MM.1S (cell line): ENCODE results near the gene PHLDB1.

ENCODE experiments used
- DNase-seq: peaks from one replicate; pipeline ENCODE4 v3.0.0-alpha.2; 2015
- H2AFZ ChIP-seq: fragments of 300-600 bp; sonication (generic); 2 replicates; pipeline ENCODE4 v1.6.0; 2016; ENCODE audit warnings: antibody characterized with exemption, low read length
- H3F3A ChIP-seq: fragments of 300-600 bp; sonication (generic); 2 replicates; pipeline ENCODE4 v1.6.1; 2016; ENCODE audit warnings: mild to moderate bottlenecking, antibody characterized with exemption, low read length, moderate library complexity, mixed read lengths; ENCODE audit not compliant: insufficient read depth
- H3K27ac ChIP-seq: fragments of 300-600 bp; sonication (generic); 2 replicates; pipeline ENCODE4 v1.5.1; 2016; ENCODE audit warnings: mild to moderate bottlenecking, low read length
- H3K27me3 ChIP-seq: fragments of 300-600 bp; sonication (generic); replicated peaks from 2 replicates; pipeline ENCODE4 v1.6.0; 2016; ENCODE audit warnings: low read length; ENCODE audit not compliant: insufficient read depth
- H3K36me3 ChIP-seq: fragments of 300-600 bp; sonication (generic); replicated peaks from 2 replicates; pipeline ENCODE4 v1.6.1; 2016; ENCODE audit warnings: mild to moderate bottlenecking, low read length, mixed read lengths; ENCODE audit not compliant: insufficient read depth
- H3K4me1 ChIP-seq: fragments of 300-600 bp; sonication (generic); 2 replicates; pipeline ENCODE4 v1.6.1; 2016; ENCODE audit warnings: low read length, mixed read lengths
- H3K4me2 ChIP-seq: fragments of 300-600 bp; sonication (generic); 2 replicates; pipeline ENCODE4 v1.6.0; 2016; ENCODE audit warnings: low read depth, low read length
- H3K4me3 ChIP-seq: fragments of 300-600 bp; sonication (generic); 2 replicates; pipeline ENCODE4 v1.5.1; 2016; ENCODE audit warnings: low read length, mixed read lengths
- H3K79me2 ChIP-seq: fragments of 300-600 bp; sonication (generic); 2 replicates; pipeline ENCODE4 v1.6.1; 2016; ENCODE audit warnings: mixed run types, low read length, mixed read lengths
- H3K9ac ChIP-seq: fragments of 300-600 bp; sonication (generic); 2 replicates; pipeline ENCODE4 v1.6.1; 2016; ENCODE audit warnings: low read length, mixed read lengths
- H3K9me2 ChIP-seq: fragments of 300-600 bp; sonication (generic); replicated peaks from 2 replicates; pipeline ENCODE4 v1.6.1; 2016; ENCODE audit warnings: mild to moderate bottlenecking, low read length, mixed read lengths; ENCODE audit not compliant: insufficient read depth
- H3K9me3 ChIP-seq: fragments of 300-600 bp; sonication (generic); replicated peaks from 2 replicates; pipeline ENCODE4 v1.6.1; 2016; ENCODE audit warnings: mild to moderate bottlenecking, low read length, mixed read lengths; ENCODE audit not compliant: insufficient read depth
- H4K20me1 ChIP-seq: fragments of 300-600 bp; sonication (generic); 2 replicates; pipeline ENCODE4 v1.6.1; 2016; ENCODE audit warnings: mild to moderate bottlenecking, low read length, moderate library complexity, mixed read lengths; ENCODE audit not compliant: insufficient read depth
- EZH2 ChIP-seq: fragments of 300-600 bp; sonication (generic); optimal IDR thresholded peaks from 2 replicates; pipeline ENCODE3; 2017; ENCODE audit warnings: low read depth, mild to moderate bottlenecking, antibody characterized with exemption, low read length, mixed read lengths
- EZH2phosphoT487 ChIP-seq: fragments of 300-600 bp; sonication (generic); IDR thresholded peaks from 2 replicates; pipeline ENCODE4 v1.6.1; 2018; ENCODE audit warnings: antibody characterized with exemption, low read length
- TF ChIP-seq, protein P1 (sequence below): fragments of 300-600 bp; sonication (generic); IDR thresholded peaks from 2 replicates; pipeline ENCODE4 v1.5.1; 2016; ENCODE audit warnings: antibody characterized with exemption, low read length, mixed read lengths

Gene PHLDB1

GRCh38 chr11:118635642-118636041 is 28.2 kb downstream of the PHLDB1 start:
- Histone ChIP-seq H3F3A (no peaks in the 10 kb centered on the region), H3K9ac (no peak overlapping the region), H3K79me2 (no peaks in the 10 kb centered on the region), H3K27ac (no peak overlapping the region), H3K36me3 (no peaks in the 10 kb centered on the region), H3K9me2 (no peaks in the 10 kb centered on the region), H3K4me3 (no peak overlapping the region), H3K9me3 (no peaks in the 10 kb centered on the region), H3K4me2 (no peak overlapping the region), H2AFZ (no peak overlapping the region), H3K27me3 (peaks cover 20% of the 10 kb centered on the region; the same call in 1 of the 2 replicates), H3K4me1 (no peaks in the 10 kb centered on the region), H4K20me1 (no peaks in the 10 kb centered on the region)
- no peak for DNase-seq
- TF ChIP-seq EZH2phosphoT487 (no peak), EZH2 (no peak)
- TF ChIP-seq, protein P1, sequence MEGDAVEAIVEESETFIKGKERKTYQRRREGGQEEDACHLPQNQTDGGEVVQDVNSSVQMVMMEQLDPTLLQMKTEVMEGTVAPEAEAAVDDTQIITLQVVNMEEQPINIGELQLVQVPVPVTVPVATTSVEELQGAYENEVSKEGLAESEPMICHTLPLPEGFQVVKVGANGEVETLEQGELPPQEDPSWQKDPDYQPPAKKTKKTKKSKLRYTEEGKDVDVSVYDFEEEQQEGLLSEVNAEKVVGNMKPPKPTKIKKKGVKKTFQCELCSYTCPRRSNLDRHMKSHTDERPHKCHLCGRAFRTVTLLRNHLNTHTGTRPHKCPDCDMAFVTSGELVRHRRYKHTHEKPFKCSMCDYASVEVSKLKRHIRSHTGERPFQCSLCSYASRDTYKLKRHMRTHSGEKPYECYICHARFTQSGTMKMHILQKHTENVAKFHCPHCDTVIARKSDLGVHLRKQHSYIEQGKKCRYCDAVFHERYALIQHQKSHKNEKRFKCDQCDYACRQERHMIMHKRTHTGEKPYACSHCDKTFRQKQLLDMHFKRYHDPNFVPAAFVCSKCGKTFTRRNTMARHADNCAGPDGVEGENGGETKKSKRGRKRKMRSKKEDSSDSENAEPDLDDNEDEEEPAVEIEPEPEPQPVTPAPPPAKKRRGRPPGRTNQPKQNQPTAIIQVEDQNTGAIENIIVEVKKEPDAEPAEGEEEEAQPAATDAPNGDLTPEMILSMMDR = no peak

GRCh38 chr11:118636569-118637290 is 29.3 kb downstream of the PHLDB1 start:
- H4K20me1 ChIP-seq = no peaks in the 10 kb centered on the region
- H3K9me3 ChIP-seq = no peaks in the 10 kb centered on the region
- TF ChIP-seq EZH2 = no peak
- no peak for TF ChIP-seq EZH2phosphoT487
- TF ChIP-seq, protein P1 = no peak
- peaks cover 15% of the 10 kb centered on the region; the same call in 1 of the 2 replicates for H3K27me3 ChIP-seq
- no peak overlapping the region for H3K4me2 ChIP-seq
- no peaks in the 10 kb centered on the region for H3K79me2 ChIP-seq
- H3K27ac ChIP-seq = no peak overlapping the region
- H3K9me2 ChIP-seq = no peaks in the 10 kb centered on the region
- H3K9ac ChIP-seq = no peak overlapping the region
- H3K4me3 ChIP-seq = no peak overlapping the region
- H3F3A ChIP-seq = no peaks in the 10 kb centered on the region
- DNase-seq = no peak
- H3K4me1 ChIP-seq = peaks cover 5% of the 10 kb centered on the region; the same call in 1 of the 2 replicates
- no peak overlapping the region for H2AFZ ChIP-seq
- H3K36me3 ChIP-seq = no peaks in the 10 kb centered on the region

DNA sequence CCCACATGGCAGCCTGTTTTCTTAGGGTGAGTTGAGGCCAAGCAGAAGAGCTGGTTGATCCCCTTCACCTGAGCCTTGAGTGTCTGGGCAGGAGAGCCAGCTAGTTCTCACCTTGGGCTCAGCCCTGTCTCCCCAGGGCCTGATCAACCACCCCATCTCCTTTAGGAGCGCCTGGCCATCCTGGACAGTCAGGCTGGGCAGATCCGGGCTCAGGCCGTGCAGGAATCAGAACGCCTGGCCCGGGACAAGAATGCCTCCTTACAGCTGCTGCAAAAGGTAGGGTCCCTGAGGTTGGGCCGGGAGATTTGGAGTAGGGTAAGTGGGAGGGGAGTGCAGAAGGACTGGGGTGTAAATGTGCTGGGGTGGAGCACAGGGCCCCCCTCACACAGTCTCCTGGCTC is 31.3 kb downstream of the PHLDB1 start:
- no peaks in the 10 kb centered on the region for H3K36me3 ChIP-seq
- no peaks in the 10 kb centered on the region for H3K9me3 ChIP-seq
- TF ChIP-seq, protein P1 = no peak
- TF ChIP-seq EZH2 (no peak), EZH2phosphoT487 (no peak)
- H2AFZ ChIP-seq = no peak overlapping the region
- peaks cover 14% of the 10 kb centered on the region for H3K4me1 ChIP-seq
- no peak overlapping the region for H3K9ac ChIP-seq
- H3K27ac ChIP-seq = no peak overlapping the region
- H3F3A ChIP-seq = no peaks in the 10 kb centered on the region
- no peaks in the 10 kb centered on the region for H3K9me2 ChIP-seq
- DNase-seq = no peak
- H3K4me3 ChIP-seq = no peak overlapping the region
- no peaks in the 10 kb centered on the region for H4K20me1 ChIP-seq
- no peaks in the 10 kb centered on the region for H3K79me2 ChIP-seq
- H3K4me2 ChIP-seq = no peak overlapping the region
- H3K27me3 ChIP-seq = peaks cover 2% of the 10 kb centered on the region; the same call in 1 of the 2 replicates
